Parathyroid adenoma (tissue), 2 donors: ENCODE results near the gene P2RX3.

ENCODE experiments used
- H2AFZ ChIP-seq: fragments of 300-600 bp; sonication (generic); one replicate; pipeline ENCODE4 v1.7.0; 2017; ENCODE audit warnings: antibody characterized with exemption, mild to moderate bottlenecking
- H3K27ac ChIP-seq: fragments of 300-600 bp; sonication (generic); one replicate; pipeline ENCODE4 v1.7.0; 2017
- H3K27me3 ChIP-seq: fragments of 300-600 bp; sonication (generic); one replicate; pipeline ENCODE4 v1.7.0; 2017; ENCODE audit warnings: low read length; ENCODE audit not compliant: control insufficient read depth, insufficient read depth
- H3K36me3 ChIP-seq: fragments of 300-600 bp; sonication (generic); one replicate; pipeline ENCODE4 v1.7.0; 2017; ENCODE audit warnings: low read length; ENCODE audit not compliant: control insufficient read depth, insufficient read depth
- H3K4me1 ChIP-seq: fragments of 300-600 bp; sonication (generic); one replicate; pipeline ENCODE4 v1.7.0; 2017; ENCODE audit warnings: control low read depth
- H3K4me2 ChIP-seq: fragments of 300-600 bp; sonication (generic); one replicate; pipeline ENCODE4 v1.7.0; 2017; ENCODE audit warnings: low read length
- H3K4me3 ChIP-seq: fragments of 300-600 bp; sonication (generic); one replicate; pipeline ENCODE4 v1.7.0; 2017; ENCODE audit warnings: low read depth, low read length
- H3K79me2 ChIP-seq: fragments of 300-600 bp; sonication (generic); one replicate; pipeline ENCODE4 v1.7.0; 2017; ENCODE audit warnings: control low read depth
- H3K9ac ChIP-seq: fragments of 300-600 bp; sonication (generic); one replicate; pipeline ENCODE4 v1.7.0; 2017; ENCODE audit warnings: mild to moderate bottlenecking
- H3K9me3 ChIP-seq: fragments of 300-600 bp; sonication (generic); one replicate; pipeline ENCODE4 v1.7.0; 2017; ENCODE audit warnings: low read length; ENCODE audit not compliant: control insufficient read depth
- TF ChIP-seq, protein P1 (sequence below): fragments of 300-600 bp; sonication (generic); IDR thresholded peaks from one replicate; pipeline ENCODE4 v1.7.0; 2017; ENCODE audit warnings: antibody characterized with exemption, mild to moderate bottlenecking
- donor health status: primary hyperparathyroidism.

P2RX3 gene

GRCh38 chr11:57316017-57316416, 22.1 kb upstream of the P2RX3 start:
- Histone ChIP-seq H3K36me3 (no peaks in the 10 kb centered on the region), H3K4me3 (no peak overlapping the region), H2AFZ (no peak overlapping the region), H3K9me3 (no peaks in the 10 kb centered on the region), H3K4me2 (no peak overlapping the region), H3K4me1 (peaks cover 22% of the 10 kb centered on the region), H3K27ac (peak overlapping the region; percentile 77), H3K79me2 (no peaks in the 10 kb centered on the region), H3K27me3 (no peaks in the 10 kb centered on the region), H3K9ac (no peak overlapping the region)
- TF ChIP-seq, protein P1, sequence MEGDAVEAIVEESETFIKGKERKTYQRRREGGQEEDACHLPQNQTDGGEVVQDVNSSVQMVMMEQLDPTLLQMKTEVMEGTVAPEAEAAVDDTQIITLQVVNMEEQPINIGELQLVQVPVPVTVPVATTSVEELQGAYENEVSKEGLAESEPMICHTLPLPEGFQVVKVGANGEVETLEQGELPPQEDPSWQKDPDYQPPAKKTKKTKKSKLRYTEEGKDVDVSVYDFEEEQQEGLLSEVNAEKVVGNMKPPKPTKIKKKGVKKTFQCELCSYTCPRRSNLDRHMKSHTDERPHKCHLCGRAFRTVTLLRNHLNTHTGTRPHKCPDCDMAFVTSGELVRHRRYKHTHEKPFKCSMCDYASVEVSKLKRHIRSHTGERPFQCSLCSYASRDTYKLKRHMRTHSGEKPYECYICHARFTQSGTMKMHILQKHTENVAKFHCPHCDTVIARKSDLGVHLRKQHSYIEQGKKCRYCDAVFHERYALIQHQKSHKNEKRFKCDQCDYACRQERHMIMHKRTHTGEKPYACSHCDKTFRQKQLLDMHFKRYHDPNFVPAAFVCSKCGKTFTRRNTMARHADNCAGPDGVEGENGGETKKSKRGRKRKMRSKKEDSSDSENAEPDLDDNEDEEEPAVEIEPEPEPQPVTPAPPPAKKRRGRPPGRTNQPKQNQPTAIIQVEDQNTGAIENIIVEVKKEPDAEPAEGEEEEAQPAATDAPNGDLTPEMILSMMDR: no peak

GRCh38 chr11:57318178-57318577, 20.0 kb upstream of the P2RX3 start:
- peaks cover 2% of the 10 kb centered on the region for H3K79me2 ChIP-seq
- no peak overlapping the region for H3K4me3 ChIP-seq
- no peaks in the 10 kb centered on the region for H3K9me3 ChIP-seq
- no peak overlapping the region for H3K27ac ChIP-seq
- no peaks in the 10 kb centered on the region for H3K36me3 ChIP-seq
- TF ChIP-seq, protein P1: no peak
- no peaks in the 10 kb centered on the region for H3K27me3 ChIP-seq
- H3K4me1 ChIP-seq: peaks cover 21% of the 10 kb centered on the region
- no peak overlapping the region for H3K9ac ChIP-seq
- no peak overlapping the region for H2AFZ ChIP-seq
- no peak overlapping the region for H3K4me2 ChIP-seq

DNA sequence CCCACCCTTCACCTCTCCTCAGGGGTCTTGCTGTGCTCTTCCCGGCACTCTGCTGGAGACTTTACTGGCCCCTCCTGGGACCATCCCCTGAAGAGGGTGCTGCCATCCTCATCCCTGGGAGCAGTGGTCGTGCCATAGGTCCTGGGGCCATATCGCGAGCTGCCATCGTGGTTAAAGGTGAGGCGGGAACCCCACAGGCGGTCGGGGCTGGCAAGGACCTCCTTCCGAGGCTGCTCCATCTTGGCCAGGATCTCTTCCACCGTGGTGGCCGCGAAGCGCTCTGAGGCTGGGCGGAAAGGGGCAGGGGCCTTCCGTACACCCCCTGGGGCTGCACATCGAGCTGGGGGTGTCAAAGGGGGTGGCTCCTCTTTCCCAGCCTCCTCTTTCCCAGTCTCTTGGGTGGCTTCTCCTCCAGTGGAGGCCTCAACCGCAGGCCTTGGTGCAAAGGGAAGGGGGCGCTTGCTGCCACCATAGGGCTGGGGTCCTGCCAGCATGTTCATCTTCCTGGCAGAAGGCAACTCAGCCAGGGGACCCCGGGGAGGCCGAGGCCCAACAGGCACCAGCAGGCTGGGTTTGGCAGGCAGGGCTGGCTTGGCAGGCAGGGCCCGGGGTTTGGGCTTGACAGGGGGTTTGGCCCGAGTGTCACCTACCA, 18.0 kb upstream of the P2RX3 start:
- no peaks in the 10 kb centered on the region for H3K36me3 ChIP-seq
- H3K4me3 ChIP-seq: no peak overlapping the region
- no peak overlapping the region for H3K27ac ChIP-seq

GRCh38 chr11:57320719-57321387, 17.3 kb upstream of the P2RX3 start:
- TF ChIP-seq, protein P1: no peak
- Histone ChIP-seq H2AFZ (no peak overlapping the region), H3K4me3 (no peak overlapping the region), H3K9me3 (no peaks in the 10 kb centered on the region), H3K4me1 (peaks cover 16% of the 10 kb centered on the region), H3K79me2 (peaks cover 2% of the 10 kb centered on the region), H3K4me2 (no peak overlapping the region), H3K27ac (no peak overlapping the region), H3K36me3 (no peaks in the 10 kb centered on the region), H3K9ac (no peak overlapping the region), H3K27me3 (no peaks in the 10 kb centered on the region)

More for the DNA sequence above, 18.0 kb upstream of the P2RX3 start:
- Histone ChIP-seq H3K4me2 (no peak overlapping the region), H3K27me3 (no peaks in the 10 kb centered on the region), H3K79me2 (peaks cover 2% of the 10 kb centered on the region), H3K9me3 (no peaks in the 10 kb centered on the region), H3K4me1 (peaks cover 20% of the 10 kb centered on the region), H3K9ac (no peak overlapping the region), H2AFZ (no peak overlapping the region)
- TF ChIP-seq, protein P1: no peak
